Measurements from ENCODE around the gene IL1R2.

The IL1R2 gene

DNA sequence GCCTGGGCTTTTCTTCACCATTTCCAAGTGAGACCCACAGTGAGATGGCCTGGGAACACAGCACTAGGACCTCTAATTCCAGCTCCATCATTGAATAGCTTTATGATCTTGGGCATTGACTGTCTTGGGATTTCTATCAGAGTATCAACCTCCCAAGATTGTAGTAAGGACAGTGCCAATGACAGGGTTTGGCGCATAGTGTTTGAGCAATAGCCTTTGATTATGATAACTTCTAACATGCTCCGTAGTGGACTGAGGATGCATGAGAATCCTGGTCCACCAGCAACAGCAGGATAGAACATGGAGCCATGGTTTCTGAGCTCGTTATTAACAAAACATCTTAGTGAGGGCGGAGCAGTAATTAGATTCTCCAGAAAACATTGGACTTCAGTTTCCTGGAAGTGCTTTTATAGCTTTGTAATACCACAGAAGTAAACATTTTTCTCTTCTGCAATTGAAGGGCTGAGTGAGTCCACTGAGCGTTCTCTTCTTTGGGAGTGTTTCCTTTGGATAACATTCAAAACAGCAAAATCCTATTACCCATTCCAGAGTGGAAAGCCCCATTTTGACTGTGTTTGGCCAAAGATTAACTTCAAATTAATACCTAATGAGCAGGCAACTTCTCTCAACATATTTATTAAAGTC lies 63.7 kb downstream of the IL1R2 start:
- TF ChIP-seq, protein P1, sequence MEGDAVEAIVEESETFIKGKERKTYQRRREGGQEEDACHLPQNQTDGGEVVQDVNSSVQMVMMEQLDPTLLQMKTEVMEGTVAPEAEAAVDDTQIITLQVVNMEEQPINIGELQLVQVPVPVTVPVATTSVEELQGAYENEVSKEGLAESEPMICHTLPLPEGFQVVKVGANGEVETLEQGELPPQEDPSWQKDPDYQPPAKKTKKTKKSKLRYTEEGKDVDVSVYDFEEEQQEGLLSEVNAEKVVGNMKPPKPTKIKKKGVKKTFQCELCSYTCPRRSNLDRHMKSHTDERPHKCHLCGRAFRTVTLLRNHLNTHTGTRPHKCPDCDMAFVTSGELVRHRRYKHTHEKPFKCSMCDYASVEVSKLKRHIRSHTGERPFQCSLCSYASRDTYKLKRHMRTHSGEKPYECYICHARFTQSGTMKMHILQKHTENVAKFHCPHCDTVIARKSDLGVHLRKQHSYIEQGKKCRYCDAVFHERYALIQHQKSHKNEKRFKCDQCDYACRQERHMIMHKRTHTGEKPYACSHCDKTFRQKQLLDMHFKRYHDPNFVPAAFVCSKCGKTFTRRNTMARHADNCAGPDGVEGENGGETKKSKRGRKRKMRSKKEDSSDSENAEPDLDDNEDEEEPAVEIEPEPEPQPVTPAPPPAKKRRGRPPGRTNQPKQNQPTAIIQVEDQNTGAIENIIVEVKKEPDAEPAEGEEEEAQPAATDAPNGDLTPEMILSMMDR (IDR thresholded peaks at IDR 0.05; ENCODE audit: low read depth, low read length, missing control alignments): no peak
- H3K4me3 ChIP-seq (ENCODE audit: low read depth, low read length): no peak overlapping the region
- in situ Hi-C loops (cut with HindIII; ENCODE audit: low sequenced_read_pairs): no loop called here
- no peak for DNase-seq (ENCODE audit: low read depth)

DNA sequence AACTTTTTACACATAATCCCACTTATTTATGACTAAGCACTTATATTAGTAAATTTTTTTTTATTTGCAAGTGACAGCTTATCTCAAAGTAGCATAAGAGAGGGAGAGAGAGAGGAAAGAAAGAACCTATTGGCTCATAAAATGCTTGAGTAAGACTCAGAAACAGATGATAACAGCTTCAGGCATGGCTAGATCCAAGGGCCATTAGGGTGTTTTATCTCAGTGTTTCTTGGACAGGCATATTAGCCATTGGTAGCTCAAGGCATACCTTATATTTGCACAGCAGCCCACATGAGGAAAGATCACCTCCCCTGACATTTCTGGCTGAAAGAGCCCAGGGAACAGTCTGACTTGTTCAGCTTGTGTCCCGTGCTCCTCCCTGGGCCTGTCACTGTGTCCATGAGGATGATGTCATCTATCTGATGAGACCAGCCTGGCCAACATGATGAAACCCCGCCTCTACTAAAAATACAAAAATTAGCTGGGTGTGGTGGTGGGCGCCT lies 64.4 kb downstream of the IL1R2 start:
- in situ Hi-C loops (cut with HindIII; ENCODE audit: low sequenced_read_pairs): no loop called here
- no peak for DNase-seq (ENCODE audit: low read depth)
- no peak overlapping the region for H3K4me3 ChIP-seq (ENCODE audit: low read depth, low read length)
- TF ChIP-seq, protein P1 (IDR thresholded peaks at IDR 0.05; ENCODE audit: low read depth, low read length, missing control alignments): no peak

DNA sequence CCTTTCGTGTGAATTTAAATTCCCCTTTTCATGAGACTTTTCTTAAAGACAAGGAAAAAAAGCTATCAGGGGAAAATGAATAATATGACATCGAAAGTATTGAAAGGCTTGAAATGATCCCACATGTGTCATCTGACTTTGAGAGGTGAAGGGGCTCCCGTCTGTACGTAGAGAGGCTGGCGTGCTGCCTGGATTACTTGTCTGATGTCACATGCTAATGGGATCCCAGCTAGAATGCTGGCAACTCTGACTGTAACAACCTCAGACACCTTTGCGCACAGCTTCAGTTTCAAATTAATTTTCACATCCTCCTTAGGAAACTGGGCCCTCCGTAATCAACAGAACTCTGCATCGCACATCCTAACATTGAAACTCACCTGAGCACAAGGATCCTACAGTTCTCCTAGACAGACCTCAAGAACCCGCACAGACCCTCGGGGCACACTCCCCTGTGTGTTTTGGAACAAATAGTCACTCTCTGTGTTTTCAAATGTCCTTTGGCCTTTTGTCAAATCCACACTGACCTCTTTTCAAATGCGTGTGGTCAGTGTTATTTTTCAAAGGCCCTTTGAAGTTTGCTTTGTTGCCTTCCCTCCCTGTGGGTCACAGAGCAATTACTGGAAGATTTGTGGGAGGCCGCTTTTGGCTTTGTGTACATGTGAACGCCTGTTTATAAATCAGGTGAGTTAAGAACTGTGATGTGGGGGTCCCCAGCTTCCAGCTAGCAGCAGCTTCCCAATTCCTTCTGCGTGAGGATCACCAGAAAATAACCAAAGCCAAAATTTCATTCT lies 65.9 kb downstream of the IL1R2 start:
- peak; percentile 95 for DNase-seq (ENCODE audit: low read depth)
- TF ChIP-seq, protein P1 (IDR thresholded peaks at IDR 0.05; ENCODE audit: low read depth, low read length, missing control alignments): no peak
- H3K4me3 ChIP-seq (ENCODE audit: low read depth, low read length): no peak overlapping the region
- in situ Hi-C loops (cut with HindIII; ENCODE audit: low sequenced_read_pairs): no loop called here

DNA sequence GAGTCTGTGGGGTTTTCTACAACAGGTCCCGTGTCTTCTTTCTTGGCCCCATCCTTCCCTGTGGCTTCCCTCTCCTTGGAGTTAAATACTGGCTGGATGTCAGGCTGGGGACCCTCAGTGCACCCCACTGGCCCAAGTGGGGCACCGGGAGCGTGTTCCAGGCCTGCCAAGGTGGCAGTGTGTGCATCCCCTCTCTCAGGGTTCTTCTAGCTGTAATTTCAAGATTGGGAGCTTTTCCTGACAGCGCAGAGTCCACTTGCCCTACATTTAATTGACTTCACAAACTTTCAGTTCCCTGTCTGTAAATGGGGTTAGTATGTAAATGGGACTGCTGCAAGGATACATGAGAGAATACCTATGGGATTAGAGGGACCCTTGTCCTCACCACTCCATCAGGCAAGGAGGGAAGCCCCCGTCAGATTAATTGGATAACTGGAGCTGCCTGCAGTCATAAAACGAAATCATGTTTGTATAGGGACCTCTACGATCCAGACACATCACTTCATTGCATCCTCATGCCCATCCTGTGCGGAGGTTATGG lies 66.6 kb downstream of the IL1R2 start:
- no peak for DNase-seq (ENCODE audit: low read depth)
- H3K4me3 ChIP-seq (ENCODE audit: low read depth, low read length): no peak overlapping the region
- TF ChIP-seq, protein P1 (IDR thresholded peaks at IDR 0.05; ENCODE audit: low read depth, low read length, missing control alignments): no peak
- in situ Hi-C loops (cut with HindIII; ENCODE audit: low sequenced_read_pairs): no loop called here

DNA sequence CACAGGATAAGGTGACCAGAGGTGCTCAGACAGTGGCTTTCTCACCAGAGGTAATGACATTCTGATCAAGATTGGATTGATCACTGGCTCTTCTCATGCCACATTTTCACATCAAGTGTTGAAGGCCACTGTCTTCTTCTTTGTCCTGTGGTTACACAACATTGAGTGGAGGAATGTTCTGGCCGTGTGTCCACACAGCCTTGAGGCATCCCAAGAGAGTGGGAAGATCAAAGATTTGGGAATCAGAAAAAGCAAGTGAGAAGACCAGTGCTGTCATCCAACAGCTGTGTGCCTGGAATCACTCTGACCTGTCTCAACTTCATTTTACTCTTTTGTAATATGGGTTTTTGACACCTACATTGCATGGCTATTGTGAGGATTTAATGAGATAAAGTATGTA lies 67.4 kb downstream of the IL1R2 start:
- in situ Hi-C loops (cut with HindIII; ENCODE audit: low sequenced_read_pairs): no loop called here
- DNase-seq (ENCODE audit: low read depth): no peak
- TF ChIP-seq, protein P1 (IDR thresholded peaks at IDR 0.05; ENCODE audit: low read depth, low read length, missing control alignments): no peak
- H3K4me3 ChIP-seq (ENCODE audit: low read depth, low read length): no peak overlapping the region

DNA sequence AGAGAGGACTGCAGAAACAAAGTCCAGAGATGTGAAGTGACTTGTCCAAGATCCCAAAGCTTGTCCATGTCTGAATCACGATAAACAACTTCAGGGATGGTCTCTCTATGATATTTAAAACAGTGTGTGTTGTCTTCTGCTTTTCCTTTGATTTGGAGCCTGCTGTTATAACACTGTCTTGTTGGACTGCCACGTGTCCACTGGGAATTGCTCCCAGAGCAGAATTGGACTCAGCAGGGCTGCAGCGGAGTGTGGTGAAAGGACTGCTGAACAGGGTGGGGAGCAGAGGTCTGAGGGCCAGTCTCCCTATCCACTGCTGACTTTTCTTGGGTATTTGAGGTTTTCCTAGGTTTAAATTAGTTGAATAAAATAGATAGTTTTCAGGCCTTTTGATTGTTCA lies 68.3 kb downstream of the IL1R2 start:
- H3K4me3 ChIP-seq (ENCODE audit: low read depth, low read length): no peak overlapping the region
- no peak for DNase-seq (ENCODE audit: low read depth)
- TF ChIP-seq, protein P1 (IDR thresholded peaks at IDR 0.05; ENCODE audit: low read depth, low read length, missing control alignments): no peak
- in situ Hi-C loops (cut with HindIII; ENCODE audit: low sequenced_read_pairs): loop anchor here (5.0 kb wide), 1 partner anchor 42 kb away; no protein-coding TSS in a partner anchor

Data from astrocyte of the cerebellum (primary cell).